Activated CD4-positive, alpha-beta T cell treated with anti-CD3 and anti-CD28 coated beads, Interleukin-2, amount 50 U/mL, for 4 hours (primary cell): ENCODE measurements around the gene INHBB.
"Not testable (repeated sequence)": the region's sequence is repeated elsewhere in the genome, so short reads cannot be mapped to it uniquely, and the experiment has no call there.

ENCODE experiments used
- DNase-seq, 2 experiments: peaks; one replicate each; pipeline ENCODE4 v3.0.0-alpha.2; 2020

INHBB gene

DNA sequence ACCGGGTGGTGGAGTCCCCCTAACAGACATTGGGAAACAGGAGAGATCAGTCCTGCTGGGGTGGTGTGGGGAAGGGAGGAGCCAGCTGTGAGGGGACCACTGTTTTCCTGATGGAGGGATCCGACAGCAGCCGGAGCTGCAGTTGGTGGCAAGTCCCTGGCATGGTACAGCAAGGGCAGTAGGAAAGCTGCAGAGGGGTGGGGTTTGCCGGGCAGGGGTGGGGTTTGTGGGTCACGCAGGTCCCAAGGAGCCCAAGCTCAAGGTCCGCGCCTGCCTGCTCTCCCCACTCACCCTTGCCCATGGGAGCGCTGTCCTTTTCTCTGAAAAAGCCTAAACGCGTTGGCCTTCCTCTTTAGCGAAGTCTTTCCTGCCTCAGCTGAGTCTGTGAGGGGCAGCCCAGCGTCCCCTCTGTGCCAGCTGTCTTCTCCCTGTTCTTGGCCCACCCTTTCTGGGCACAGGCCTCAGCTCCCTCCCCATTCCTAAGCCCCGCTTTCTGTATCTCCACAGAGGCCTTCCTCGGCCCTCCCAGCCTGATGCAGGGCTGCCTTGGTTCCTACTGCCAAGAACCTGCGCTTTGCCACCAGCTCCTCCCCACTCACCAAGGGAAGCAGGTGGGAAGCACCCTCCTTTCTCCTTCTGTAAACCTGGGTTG is 29.3 kb upstream of the INHBB start:
- no peak for DNase-seq

DNA sequence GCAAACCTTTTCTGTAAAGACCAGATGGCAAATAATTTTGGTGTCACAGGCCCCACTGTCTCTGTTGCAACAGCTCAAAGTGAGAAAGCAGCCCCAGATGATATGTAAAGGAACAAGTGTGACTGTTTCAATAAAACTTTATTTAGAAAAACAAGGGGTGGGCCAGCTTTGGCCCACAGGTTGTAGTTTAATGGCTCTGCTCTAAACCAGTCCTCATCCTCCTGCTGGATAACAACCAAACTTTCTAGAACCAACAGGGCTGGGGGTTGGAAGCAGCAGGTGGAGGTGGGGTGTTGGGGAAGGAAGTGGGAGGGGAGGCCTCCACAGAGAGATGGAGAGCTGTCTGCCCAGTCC is 28.8 kb upstream of the INHBB start:
- no peak for DNase-seq

DNA sequence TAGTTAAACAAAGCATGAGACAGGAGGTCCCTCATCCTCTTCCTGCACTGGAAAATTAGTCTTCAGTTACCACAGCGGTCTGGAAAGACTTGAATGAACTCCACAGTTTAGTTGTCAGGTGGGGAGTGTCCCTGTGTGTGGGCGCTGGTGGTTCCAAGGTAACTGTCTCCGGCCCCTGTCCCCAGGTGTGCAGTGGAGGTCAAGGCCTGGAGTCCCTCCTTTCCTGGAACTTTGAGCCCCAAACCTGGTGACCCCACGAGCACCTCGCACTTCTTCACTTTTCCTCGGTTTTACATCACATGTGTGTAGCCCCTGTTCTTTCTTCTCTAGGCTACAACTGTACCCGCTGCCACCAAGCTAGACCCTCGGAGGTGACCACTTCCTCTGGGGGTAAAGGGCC is 28.0 kb upstream of the INHBB start:
- no peak for DNase-seq

DNA sequence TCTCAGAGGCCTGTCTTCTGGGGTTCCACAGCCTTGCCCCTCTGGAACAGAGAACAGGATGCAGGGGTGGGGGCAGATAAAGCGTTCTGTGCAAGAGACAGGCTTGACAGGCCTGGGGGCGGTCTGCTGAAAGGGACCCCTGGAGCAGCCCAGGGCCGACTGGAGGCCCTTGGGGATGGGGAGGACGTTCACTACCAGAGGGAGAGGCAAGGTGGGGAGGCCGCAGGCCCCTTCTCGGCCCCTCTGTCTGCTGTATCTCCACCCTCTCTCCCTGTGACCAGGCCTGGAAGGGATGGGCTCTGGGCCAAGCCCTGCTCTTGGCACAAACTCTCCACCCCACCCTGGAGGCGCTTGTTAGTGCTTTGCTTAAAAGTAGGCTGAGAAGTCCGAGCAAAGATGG is 27.3 kb upstream of the INHBB start:
- DNase-seq, result no peak

DNA sequence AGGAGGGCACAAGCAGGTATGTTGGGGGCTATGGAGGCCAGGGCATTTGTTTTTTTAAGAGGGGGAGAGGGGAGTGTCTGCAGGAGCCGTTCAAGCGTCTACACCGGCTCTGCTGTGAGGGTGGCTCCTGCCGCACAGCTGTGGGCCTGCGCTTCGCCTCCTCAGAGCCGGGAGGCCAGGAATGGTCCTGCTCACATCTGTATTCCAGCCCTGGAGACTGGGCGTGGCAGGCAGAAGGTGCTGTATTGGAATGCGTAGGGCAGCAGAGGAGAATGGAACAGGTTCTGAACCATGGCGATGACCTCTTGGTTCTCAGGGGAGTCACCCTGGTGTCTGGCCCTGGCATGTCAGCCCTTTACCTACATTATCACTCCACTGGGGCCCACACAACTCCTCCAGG is 26.8 kb upstream of the INHBB start:
- DNase-seq, result no peak

DNA sequence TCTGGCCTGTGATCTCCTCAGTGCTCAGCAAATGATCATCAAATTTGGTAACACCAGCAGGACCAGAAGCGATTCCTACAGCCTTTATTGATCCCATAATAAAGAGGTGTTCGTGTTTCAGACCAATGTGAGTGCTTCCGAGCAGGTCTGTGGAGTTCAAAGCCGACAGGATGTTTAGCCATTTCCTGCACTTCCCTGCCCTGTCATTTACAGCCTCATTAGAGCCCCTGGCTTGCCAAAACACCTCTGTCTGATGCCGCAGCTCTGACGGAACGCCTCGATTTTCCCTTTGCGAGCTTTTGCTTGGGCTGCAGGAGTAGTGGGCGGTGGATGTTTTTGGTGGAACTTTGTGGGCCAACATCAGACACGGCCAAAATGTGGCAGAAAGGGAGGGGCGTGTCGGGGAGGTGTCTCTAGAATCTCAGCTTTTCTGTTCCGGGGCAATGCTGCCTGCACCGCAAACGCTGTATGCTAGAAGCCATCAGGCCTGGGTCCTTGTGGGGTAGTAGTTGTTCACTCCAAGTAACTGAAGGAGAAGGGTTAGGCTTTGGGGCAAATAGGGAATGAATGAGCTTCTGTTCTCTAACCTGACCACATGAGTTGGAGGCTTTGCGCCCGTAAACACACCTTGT is 26.1 kb upstream of the INHBB start:
- no peak for DNase-seq

DNA sequence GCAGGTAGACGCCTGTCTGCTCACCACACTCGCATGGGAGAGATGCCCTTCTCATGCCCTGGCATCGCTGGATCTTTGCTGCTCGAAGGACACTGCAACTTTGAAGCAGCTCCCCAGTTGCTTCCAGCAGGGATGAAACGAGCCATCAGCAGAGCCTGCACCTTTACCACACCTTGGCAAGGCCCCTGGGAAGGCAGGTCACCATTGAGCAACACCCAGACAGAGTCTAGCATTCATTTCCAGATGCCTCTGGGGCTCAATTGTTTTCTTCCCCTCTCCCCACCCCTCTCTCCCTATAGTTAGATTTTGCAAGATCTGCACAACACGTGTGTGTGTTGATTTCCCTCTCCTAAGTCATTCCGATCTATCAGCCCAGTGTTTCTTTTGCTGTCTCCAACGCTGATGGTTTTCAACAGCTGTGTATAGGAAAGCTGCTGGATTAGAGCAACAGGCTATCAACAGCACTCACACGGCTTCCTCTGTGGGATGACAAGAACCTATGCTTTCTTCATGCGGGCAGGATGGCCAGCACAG is 25.6 kb upstream of the INHBB start:
- DNase-seq, result no peak

DNA sequence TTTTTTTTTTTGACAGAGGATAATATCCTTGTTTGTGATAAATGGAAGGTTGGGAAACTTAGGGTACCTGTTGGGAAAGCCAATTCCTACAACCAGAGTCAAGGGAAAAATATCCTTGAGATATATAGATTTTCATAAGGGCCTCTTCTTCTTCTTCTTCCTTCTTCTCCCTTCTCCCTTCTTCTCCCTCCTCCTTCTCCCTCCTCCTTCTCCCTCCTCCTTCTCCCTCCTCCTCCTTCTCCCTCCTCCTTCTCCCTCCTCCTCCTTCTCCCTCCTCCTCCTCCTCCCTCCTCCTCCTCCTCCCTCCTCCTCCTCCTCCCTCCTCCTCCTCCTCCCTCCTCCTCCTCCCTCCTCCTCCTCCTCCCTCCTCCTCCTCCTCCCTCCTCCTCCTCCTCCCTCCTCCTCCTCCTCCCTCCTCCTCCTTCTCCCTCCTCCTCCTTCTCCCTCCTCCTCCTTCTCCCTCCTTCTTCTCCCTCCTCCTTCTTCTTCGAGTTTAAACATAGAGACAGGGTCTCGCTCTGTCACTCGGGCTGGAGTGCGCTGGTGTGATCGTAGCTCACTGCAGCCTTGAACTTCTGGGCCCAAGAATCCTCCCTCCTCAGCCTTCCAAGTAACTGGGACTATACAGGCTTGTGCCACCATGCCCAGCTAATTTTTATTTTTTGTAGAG is 24.9 kb upstream of the INHBB start:
- DNase-seq, result not testable (repeated sequence)

DNA sequence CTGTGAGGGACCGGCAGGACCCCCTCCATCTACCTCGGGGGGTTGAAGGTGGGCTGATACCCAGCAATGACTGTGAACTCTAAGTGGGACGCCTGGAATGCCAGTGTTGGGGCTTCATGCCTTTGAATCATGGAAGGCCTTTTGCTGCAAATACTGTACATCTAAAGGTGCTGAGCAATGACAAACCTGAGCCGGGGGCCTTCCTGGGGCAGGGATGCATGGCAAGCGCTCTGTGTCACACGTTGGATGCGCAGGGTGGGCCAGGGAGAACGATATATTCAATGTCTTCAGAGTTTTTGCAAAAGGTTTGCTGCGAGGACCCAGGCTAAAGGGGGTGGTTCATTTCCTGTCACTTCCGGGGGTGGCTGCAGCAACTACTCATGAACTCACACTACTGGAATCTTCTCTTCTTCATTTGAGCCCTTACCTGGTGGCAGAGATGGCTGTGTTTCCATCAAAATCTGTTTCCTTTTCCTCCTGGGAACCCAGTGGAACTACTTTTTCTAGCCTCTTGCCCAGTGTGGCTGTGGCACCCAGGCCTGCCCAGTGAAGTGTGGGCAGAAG is 24.1 kb upstream of the INHBB start:
- DNase-seq, result no peak

DNA sequence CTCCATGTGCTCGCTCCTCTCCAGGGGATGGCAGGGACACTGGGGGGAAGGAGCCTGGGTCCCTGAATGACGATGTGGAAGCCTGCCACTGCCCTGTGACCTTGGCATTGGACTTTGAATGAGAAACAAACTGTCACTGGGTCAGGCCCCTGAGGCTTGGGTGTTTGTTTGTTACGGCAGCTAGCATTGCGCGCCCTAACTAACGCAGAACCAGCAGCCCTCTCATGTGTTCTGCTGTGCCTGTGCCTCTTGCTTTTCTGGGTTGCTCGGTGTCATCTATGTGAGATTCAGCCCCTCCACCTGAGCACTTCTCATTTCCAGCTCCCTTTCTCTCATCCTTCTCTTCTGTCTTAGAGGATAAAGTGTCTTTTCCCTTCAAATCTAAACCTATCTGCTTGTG is 23.6 kb upstream of the INHBB start:
- DNase-seq, result no peak

DNA sequence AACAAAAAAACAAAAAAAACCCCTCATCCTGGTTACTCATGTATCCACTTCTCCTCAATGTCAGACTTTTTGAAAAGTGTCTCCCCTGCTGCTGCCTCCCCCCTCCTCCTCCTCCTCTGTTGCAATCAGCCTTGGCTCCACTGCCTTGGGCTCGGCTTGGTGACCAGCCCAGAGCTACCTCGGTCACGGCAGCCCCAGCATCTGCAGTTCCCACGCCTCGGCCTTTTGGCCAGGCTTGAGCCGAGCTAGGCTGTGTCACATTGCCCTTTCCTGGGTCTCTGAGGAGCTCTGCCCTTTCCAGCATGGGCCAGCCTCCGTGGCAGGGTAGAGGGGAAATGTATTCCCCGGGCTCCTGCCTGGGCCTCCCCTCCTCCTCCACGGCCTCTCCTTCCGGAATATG is 22.7 kb upstream of the INHBB start:
- DNase-seq, result no peak

DNA sequence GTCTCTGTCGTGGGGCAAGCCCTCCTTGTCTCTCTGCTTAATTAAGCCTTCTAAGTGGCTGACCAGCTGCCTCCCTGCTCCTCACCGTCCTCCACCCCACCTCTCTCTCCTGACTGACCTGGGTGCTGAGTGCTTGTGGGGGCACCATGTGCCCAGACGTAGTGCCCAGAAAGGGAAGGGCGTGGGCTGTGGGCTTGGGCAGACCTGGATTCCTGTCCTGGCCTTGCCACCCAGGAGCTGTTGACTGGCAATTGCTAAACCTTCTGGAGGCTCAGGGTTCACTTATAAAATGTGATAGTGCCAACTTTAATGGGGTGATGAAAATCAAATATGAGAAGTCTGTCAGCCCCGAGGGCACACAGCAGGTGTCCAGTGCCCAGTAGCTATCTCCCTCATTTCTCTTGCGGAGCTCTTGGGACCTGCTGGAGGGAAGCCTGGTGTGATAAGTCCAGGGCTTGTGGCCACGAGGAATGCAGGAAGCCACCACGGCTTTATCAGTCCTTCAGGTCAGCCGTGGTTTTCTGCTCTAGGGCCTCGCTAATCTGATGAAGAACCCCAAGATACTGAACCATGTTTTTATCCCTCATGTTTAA is 22.0 kb upstream of the INHBB start:
- no peak for DNase-seq

DNA sequence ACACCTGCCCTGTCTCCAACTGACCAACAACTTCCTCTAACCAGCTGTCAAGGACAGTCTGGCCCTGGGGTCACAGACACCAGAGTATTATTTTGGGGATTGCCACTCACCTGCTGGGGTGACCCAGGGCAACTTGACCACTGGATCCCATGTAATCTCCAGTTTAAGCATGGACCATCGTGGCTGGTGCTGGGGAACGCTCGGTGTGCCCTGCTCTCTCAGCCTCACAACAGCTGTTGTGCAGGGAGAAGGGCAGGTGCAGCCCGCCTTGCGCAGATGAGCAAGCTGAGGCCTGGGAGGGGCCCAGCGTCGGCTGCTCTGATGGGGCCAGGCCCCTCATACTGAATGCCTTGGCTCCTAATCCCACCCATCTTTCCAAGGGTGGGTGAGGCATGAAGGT is 21.0 kb upstream of the INHBB start:
- no peak for DNase-seq

DNA sequence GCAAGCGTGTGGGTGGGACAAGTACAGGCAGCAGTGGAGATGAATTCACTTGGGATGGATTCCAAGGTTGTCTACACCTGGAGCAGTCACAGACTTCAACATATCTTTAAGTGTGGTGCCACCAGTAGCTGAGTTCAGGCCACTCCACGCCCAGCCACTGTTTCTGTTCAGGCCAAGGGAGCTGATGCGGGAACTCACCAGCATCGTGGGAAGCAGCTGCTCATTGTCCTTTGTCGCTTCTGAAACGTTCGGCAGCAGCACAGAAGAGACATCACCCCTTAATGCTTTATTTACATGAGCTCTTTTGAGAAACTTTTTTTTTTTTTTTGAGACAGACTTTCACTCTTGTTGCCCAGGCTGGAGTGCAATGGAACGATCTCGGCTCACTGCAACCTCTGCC is 19.9 kb upstream of the INHBB start:
- DNase-seq, result no peak

DNA sequence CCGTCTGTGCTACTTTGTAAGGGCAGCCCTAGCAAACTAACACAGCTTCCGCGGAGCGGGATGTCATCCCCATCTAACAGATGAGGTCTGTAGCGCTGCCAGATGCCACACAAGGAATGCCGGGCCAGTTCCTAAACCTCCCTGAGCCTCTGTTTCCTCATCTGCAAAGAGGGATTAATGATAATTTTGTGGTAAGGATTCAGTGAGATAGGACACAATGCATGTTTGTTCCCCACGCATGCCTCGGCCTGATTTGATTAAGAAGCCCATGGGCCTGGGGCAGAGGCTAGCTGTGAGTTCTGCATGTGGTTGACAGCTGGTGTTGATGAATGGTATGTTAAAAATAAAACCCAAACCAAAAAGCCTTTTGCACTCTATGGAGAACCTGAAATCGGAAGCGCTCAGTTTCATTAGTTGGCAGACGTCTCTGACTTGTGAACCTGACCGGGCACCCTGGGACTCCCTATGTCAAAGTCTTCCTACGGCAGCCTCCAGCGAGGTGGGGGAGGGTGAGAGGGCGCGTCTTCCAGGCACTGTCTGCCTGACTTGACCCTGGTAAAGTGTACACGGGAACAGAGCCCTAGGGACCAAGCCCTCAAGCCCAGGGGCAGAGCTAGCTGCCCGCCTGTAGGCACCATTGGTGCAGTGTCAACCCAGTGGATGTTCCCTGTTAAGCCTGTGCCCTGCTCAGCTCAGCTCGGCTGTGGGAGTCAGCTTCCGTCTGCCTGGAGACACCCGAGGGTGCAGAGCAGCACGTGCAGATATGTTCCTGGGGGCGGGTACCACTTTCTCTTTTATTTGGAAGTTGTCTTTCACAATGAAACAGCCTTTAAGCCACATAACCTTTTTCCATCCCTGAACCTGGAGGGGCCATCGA is 14.8 kb upstream of the INHBB start:
- no peak for DNase-seq

DNA sequence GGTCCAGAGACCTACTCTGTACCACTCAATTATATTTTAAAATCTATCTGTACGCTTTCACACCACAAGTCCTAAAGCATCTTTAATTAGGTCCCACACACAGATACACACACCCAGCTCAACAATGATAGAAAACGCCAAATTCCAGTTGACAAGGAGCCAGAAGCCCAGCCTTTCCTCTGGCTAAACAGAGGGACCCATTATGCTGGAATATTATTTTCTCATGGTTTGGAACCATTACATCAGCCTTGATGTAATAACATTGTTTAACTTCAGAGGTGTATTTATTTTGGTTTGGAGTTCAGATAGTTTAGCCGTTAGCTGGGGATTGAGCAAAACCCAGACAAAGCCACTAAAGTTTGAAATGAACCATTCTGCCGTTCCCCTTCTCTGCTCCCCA is 14.0 kb upstream of the INHBB start:
- DNase-seq, result no peak

DNA sequence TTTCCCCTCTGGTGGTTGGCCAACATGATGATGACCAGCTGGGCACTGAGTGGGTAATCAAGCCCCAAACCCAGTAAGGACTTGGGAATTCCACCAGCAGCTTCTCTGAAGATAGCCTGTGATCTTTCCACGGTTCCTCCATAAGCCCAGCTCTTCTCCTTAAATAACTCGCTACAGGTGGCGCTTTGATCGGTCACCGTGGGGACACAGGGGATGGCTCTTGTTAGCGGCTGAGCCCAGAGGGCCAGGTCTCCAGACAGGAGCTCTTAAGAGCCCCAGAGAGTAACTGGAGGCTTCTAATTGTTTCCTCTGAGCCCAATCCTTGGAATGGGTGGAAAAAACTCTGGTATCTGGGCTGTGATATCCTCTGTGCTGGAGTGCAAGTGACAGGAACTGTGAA is 13.6 kb upstream of the INHBB start:
- no peak for DNase-seq

DNA sequence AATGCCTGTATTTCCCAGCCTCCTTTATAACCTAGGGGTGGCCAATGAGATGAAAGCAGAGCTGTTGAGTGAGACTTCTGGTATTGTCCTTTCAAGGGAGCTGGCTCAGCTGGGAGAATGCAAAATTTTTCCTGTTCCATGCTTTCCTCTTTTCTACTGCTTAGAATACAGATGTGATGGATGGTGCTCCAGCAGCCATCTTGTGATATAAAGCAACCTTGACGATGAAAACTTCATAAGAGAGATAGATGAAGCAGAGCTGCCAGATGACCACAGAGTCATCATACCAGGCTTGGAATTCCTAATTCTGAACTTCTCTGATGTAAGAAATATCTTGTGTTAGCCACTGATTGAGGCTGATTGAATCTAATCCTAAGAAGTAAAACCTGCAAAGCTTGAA is 11.9 kb upstream of the INHBB start:
- DNase-seq, result no peak

DNA sequence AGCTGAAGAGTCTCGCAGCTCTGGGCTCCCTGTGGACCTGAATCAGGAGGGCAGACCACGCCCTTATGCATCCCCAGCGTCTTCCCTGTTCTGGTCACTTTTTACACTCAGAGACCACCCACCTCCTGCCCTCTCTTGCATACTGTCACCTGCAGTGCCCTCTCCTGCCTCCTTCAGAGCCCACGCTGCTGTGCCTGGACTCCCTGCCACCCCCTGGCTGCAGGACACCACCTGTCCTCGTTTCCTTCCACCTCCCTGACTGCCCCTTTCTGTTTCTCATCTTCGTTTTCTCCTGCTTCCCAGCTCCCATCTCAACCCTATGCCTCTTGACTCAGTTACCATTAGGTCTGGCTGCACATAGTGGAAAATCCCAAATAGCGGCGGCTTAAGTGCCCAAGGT is 9.2 kb upstream of the INHBB start:
- no peak for DNase-seq

DNA sequence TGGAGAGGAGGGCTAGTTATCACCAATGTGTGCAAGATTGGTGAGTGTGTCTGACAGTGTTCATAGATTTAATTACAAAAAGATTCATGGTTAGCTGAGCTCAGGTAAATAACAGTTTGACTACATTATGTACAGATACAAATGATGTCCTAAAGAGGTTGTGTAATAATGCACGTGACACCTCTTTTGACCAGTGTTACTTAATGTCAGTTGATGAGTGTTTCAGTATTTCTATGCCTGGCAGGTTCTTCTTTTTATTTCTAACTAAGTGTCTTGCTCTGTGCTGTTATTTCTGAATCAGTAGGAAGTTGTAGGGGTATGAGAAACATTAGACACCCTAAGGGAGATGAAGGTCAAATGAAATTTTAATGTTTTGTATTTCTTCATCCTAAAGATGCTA is 7.9 kb upstream of the INHBB start:
- no peak for DNase-seq

DNA sequence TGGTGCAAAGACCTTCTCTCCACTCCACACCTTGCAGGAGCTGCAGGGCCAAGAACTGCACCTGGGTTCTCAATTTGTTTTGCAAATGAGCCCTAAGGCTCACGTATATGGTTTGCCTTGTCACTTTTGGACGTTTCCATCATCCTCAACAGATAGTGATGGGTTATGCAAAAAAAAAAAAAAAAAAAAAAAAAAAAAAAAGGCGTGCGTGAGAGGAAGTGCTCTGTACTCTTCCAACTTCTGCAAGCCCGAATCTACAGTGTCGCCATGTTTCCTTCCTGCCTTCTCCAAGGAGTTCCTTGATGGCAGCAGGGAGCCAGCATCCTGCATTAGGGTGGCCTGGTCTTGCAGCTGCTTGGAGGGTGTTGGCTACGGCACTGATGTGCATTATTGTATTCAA is 4.0 kb upstream of the INHBB start:
- DNase-seq, result no peak

DNA sequence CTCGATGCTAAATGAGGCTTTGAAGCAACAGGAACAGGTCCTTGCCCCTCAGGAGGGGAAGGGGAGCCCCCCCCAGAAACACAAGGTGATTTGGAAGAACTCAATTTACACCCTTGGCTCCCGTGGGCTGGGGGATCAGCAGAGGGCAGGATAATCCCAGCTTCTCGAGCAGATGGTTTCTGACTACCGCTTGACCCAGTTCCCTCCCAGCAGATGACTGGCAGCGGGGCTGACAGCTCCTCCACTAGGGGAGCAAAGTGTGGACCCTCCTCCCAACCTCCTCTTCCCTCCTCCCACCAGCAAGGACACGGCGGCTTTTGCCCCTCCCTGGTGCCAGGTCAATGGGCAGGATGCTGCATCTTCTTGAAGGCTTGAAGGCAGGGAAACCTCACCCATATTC is 3.5 kb upstream of the INHBB start:
- DNase-seq, result no peak

DNA sequence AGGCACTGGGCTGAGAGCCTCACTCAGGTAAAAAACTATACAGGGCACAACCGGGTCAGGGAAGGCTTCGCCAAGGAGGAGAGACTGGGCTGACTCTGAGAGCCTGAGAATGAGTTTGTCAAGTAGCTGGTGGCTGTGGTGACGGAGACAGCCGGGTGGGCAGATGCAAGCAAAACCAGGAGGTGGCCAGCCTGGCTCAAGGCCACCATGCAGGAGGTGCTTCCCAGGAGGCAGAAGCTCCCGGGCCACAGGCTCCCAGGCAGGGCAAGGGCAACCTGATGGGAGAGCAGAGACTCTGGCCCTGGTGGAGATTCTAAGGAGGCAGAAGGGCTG is 2.9 kb upstream of the INHBB start:
- no peak for DNase-seq
